ENCODE measurements around the gene SLC45A2.
"Not testable (repeated sequence)": the region's sequence is repeated elsewhere in the genome, so short reads cannot be mapped to it uniquely, and the experiment has no call there.

Gene SLC45A2

DNA sequence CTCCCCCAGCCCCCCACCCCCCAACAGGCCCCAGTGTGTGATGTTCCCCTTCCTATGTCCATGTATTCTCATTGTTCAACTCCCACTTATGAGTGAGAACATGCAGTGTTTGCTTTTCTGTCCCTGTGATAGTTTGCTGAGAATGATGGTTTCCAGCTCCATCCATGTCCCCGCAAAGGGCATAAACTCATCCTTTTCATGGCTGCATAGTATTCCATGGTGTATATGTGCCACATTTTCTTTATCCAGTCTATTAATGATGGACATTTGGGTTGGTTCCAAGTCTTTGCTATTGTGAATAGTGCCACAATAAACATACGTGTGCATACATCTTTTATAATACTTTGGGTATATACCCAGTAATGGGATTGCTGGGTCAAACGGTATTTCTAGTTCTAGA is 69.6 kb downstream of the SLC45A2 start:
- not testable (repeated sequence) for DNase-seq

DNA sequence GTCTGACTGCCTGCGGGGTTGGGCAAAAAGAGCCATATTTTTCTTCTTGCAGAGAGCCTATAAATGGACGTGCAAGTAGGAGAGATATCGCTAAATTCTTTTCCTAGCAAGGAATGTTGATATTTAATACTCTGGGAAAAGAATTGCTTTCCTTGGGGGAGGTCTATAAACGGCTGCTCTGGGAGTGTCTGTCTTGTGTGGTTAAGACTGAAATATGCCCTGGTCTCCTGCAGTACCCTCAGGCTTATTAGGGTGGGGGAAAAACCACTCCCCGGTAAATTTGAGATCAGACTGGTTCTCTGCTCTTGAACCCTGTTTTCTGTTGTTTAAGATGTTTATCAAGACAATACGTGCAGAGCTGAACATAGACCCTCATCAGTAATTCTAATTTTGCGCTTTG is 78.2 kb downstream of the SLC45A2 start:
- peak; percentile 22 for DNase-seq

DNA sequence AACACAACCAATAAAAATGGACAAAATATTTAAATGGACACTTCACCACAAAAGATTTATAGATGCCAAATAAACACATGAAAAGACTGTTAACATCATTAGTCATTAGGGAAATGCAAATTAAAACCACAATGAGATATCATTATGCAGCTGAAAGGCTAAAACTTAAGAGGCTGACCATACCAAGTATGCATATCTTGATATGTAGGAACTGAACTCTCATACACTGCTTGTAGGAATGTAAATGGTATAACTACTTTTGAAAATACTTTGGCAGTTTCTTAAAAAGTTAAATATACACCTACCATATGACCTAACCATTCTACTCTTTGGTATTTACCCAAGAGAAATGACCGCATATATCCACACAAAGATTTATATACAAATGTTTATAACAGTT is 79.1 kb downstream of the SLC45A2 start:
- DNase-seq = no peak

DNA sequence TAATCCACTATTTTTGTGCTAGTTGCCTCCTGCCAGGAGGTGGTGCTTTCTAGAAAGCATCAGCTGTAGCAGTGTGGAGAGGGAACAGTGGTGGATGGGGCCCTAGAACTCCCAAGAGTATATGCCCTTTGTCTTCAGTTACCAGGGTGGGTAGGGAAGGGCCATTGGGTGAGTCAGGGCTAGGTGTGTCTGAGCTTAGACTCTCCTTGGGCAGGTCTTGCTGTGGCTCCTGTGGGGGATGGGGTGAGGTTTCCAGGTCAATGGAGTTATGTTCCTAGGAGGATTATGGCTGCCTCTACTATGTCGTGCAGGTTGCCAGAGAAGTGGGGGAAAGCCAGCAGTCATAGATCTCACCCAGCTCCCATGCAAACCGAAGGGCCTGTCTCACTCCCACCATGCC is 81.4 kb downstream of the SLC45A2 start:
- no peak for DNase-seq

DNA sequence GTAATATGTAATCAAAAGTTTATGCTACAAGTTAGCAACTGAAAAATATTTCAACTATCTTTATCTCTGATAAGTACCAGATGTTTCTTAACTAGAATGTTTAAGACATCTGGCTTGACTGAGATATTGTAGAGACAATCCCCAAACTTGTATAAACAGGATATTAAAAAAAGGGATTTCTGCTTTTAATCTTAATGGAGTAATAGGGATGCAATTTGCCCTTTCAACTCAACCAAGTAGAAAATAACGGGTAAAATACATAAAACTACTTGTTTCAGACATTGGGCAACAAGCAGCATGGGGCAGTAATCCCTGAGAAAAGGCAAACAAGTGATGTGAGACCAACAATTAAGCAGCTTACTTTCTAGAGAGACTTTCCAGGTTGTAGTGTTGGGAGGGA is 83.3 kb downstream of the SLC45A2 start:
- DNase-seq = no peak

Measured in fibroblast of skin of back (primary cell).